CD8-positive, alpha-beta memory T cell (primary cell): ENCODE results near the gene OPA3. TPM values are rescaled to one million over a fixed set of nuclear protein-coding genes. Genes with fewer than 3 reads are reported as not detected.

Experiments used
- CTCF ChIA-PET: fragments of 350-600 bp; sonication (Branson Sonifier 250); formaldehyde crosslinking; loops from one replicate; lab custom pipeline; 2021; ENCODE audit warnings: antibody characterized with exemption; lab: Charles Lee
- POLR2A ChIA-PET: fragments of 350-600 bp; sonication (Branson Sonifier 250); formaldehyde crosslinking; loops from one replicate; lab custom pipeline; 2021; ENCODE audit warnings: antibody characterized with exemption; lab: Charles Lee
- DNase-seq, 5 donors: peaks; one replicate each; pipeline versions ENCODE4 v3.0.0 to v3.0.0-alpha.2; 2020 to 2022; ENCODE audit warnings: mixed read lengths in 1 of 5
- H3K27ac ChIP-seq: one replicate; pipeline ENCODE4 v1.7.0; 2013; ENCODE audit warnings: low read depth, mild to moderate bottlenecking, low read length, moderate library complexity
- H3K27me3 ChIP-seq: 2 replicates; pipeline ENCODE4 v1.7.0; 2013; ENCODE audit warnings: low read length, mild to moderate bottlenecking; ENCODE audit not compliant: insufficient read depth, poor library complexity, severe bottlenecking
- H3K36me3 ChIP-seq: 2 replicates; pipeline ENCODE4 v1.7.0; 2013; ENCODE audit warnings: mild to moderate bottlenecking, low read length, moderate library complexity; ENCODE audit not compliant: insufficient read depth
- H3K4me1 ChIP-seq: 2 replicates; pipeline ENCODE4 v1.7.0; 2013; ENCODE audit warnings: mild to moderate bottlenecking, low read length, moderate library complexity; ENCODE audit not compliant: insufficient read depth
- H3K4me3 ChIP-seq: 2 replicates; pipeline ENCODE4 v1.7.0; 2013; ENCODE audit warnings: mild to moderate bottlenecking, low read length
- H3K9me3 ChIP-seq: 2 replicates; pipeline ENCODE4 v1.7.0; 2013; ENCODE audit warnings: mild to moderate bottlenecking, low read length
- H3K27ac Mint-ChIP-seq, 8 donors: one replicate each; pipeline ENCODE4 v1.8.0; 2020 to 2021; ENCODE audit warnings: mixed read lengths in 8 of 8, mild to moderate bottlenecking in 6 of 8, inconsistent platforms in 3 of 8, moderate library complexity in 3 of 8
- H3K27me3 Mint-ChIP-seq, 2 donors: one replicate each; pipeline ENCODE4 v1.8.0; 2020 to 2021; ENCODE audit warnings: mixed read lengths in 2 of 2, mild to moderate bottlenecking in 1 of 2, moderate library complexity in 1 of 2
- H3K36me3 Mint-ChIP-seq, 3 donors: one replicate each; pipeline ENCODE4 v1.8.0; 2020 to 2021; ENCODE audit warnings: mixed read lengths in 3 of 3, inconsistent platforms in 1 of 3, mild to moderate bottlenecking in 1 of 3
- H3K4me1 Mint-ChIP-seq, 3 donors: one replicate each; pipeline ENCODE4 v1.8.0; 2020 to 2021; ENCODE audit warnings: mixed read lengths in 3 of 3, inconsistent platforms in 1 of 3, mild to moderate bottlenecking in 1 of 3
- H3K4me3 Mint-ChIP-seq, 7 donors: one replicate each; pipeline ENCODE4 v1.8.0; 2020 to 2021; ENCODE audit warnings: mixed read lengths in 7 of 7, mild to moderate bottlenecking in 6 of 7, moderate library complexity in 4 of 7, inconsistent platforms in 2 of 7
- H3K9me3 Mint-ChIP-seq, 5 donors: one replicate each; pipeline ENCODE4 v1.8.0; 2020 to 2022; ENCODE audit warnings: mixed read lengths in 5 of 5, mild to moderate bottlenecking in 3 of 5, moderate library complexity in 2 of 5, inconsistent platforms in 1 of 5
- polyA plus RNA-seq: library from polyadenylated mRNA; unstranded; fragments of 300-500 nt; fragmentation: Illumina TruSeq; gene quantifications from one replicate; pipeline ENCODE4 v1.2.3, GENCODE V29; 2021
- total RNA-seq, 2 experiments: library from RNA; stranded (reverse); gene quantifications; one replicate each; pipeline ENCODE4 v1.2.3, GENCODE V29; 2021

The OPA3 gene
- total and polyA plus RNA-seq, 3 experiments from 2014 or later, result 14.2 to 18.1 (median 17.5) TPM

DNA sequence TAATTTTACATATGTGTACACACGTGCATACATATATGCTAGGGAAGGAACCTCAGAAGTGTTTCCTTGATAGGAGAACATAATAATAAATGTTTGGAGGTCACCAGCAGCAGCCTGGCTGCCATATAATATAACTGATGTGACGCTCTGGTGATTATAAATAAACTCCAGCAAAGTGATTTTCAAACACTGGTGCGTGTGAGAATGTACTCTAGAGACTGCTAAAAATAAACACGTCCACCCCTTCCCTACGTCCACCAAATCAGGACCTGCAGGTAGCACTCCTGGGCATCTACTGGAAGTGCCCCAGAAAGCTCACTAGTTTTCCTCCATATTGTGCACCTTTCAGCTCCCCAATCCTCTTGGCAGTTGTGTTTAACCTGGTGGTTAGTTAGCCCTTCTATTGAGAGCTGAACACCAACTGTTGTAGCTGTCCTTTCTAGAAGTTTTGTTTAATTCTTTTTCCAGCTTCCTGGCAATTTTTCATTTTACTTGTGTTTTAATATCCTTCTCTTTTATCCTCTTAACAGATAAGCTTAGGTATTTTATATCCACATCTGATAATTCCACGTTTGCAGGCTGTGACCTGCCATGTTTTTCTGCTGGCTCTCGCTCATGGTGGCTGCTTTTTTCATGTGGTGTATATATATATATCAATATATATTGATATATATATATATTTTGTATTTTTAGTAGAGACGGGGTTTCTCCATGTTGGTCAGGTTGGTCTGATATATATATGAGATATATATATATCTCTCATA lies 13.0 kb downstream of the OPA3 start:
- H3K27ac Mint-ChIP-seq, result no peak overlapping the region
- Histone ChIP-seq H3K27ac (no peak overlapping the region), H3K4me3 (no peak overlapping the region), H3K36me3 (no peaks in the 10 kb centered on the region), H3K9me3 (no peaks in the 10 kb centered on the region), H3K4me1 (no peaks in the 10 kb centered on the region), H3K27me3 (no peaks in the 10 kb centered on the region)
- peaks cover 0 to 4% (median under 1%) of the 10 kb centered on the region in 3 donors for H3K36me3 Mint-ChIP-seq
- DNase-seq, result no peak
- CTCF ChIA-PET, result interaction anchor here (3.0 kb wide), 1 partner anchor 13 kb away, joined by 6 read pairs; no protein-coding TSS in a partner anchor
- POLR2A ChIA-PET, result no interaction called here
- H3K27me3 Mint-ChIP-seq, result no peaks in the 10 kb centered on the region
- no peak overlapping the region for H3K4me3 Mint-ChIP-seq
- H3K4me1 Mint-ChIP-seq, result peaks cover 7 to 9% (median 7%) of the 10 kb centered on the region in 3 donors
- H3K9me3 Mint-ChIP-seq, result no peaks in the 10 kb centered on the region

- H3K9me3 ChIP-seq, result no peaks in the 10 kb centered on the region
- H3K9me3 Mint-ChIP-seq, result no peaks in the 10 kb centered on the region
- H3K4me1 Mint-ChIP-seq, result peaks cover 7 to 9% (median 7%) of the 10 kb centered on the region in 3 donors
- H3K36me3 ChIP-seq, result no peaks in the 10 kb centered on the region
- peaks cover 0 to 4% (median 0%) of the 10 kb centered on the region in 3 donors for H3K36me3 Mint-ChIP-seq
- no peaks in the 10 kb centered on the region for H3K4me1 ChIP-seq
- no peaks in the 10 kb centered on the region for H3K27me3 Mint-ChIP-seq
- no peaks in the 10 kb centered on the region for H3K27me3 ChIP-seq
- no peak overlapping the region for H3K27ac ChIP-seq
- CTCF ChIA-PET, result interaction anchor here (0.7 to 3.0 kb wide), 2 partner anchors 11 to 75 kb away, joined by 3 to 6 read pairs; no protein-coding TSS in a partner anchor
- peak; percentile 25 to 59 (median 41) for DNase-seq
- POLR2A ChIA-PET, result no interaction called here
- peak overlapping the region in 1 of 7 donors; percentile 51 for H3K4me3 Mint-ChIP-seq
- no peak overlapping the region for H3K4me3 ChIP-seq
- peak overlapping the region in 3 of 8 donors; percentile 1 to 77 (median 55) for H3K27ac Mint-ChIP-seq
Observed at GRCh38 chr19:45569619-45570421, 14.8 kb downstream of the OPA3 start.

DNA sequence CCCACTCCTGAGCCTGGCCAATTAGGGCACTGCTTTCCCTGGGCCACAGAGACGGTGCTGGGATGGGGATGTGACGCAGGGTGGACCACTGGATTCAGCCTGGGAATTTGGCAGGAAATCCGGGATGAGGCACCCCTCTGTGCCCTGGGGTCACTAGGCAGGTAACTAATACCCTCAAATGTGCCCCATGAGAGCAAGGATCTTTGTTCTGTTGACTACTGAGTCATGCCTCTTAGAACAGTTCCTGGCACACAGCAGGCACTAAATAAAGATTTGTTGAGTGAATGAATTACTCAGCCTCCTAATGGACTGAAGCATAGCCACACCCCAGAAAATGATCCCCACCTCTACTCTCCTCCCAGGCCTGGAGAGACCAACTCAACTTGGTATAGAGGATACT lies 15.9 kb downstream of the OPA3 start:
- peak overlapping the region in 1 of 8 donors; percentile 21 for H3K27ac Mint-ChIP-seq
- POLR2A ChIA-PET, result no interaction called here
- CTCF ChIA-PET, result interaction anchor here (0.7 kb wide), 1 partner anchor 45 kb away, joined by 3 read pairs; no protein-coding TSS in a partner anchor

GRCh38 chr19:45567609-45568008 lies 17.0 kb downstream of the OPA3 start:
- no peak for DNase-seq
- Histone ChIP-seq H3K27me3 (no peaks in the 10 kb centered on the region), H3K27ac (no peak overlapping the region), H3K4me1 (peaks cover 19% of the 10 kb centered on the region), H3K9me3 (no peaks in the 10 kb centered on the region), H3K36me3 (no peaks in the 10 kb centered on the region), H3K4me3 (no peak overlapping the region)
- Mint-ChIP-seq H3K36me3 (no peaks in the 10 kb centered on the region), H3K27me3 (no peaks in the 10 kb centered on the region), H3K4me1 (peaks cover 9 to 16% (median 11%) of the 10 kb centered on the region in 3 donors), H3K27ac (peak overlapping the region in 1 of 8 donors; percentile 38), H3K4me3 (no peak overlapping the region), H3K9me3 (no peaks in the 10 kb centered on the region)
- ChIA-PET CTCF (interaction anchor here (0.7 to 1.2 kb wide), 3 partner anchors 9 to 462 kb away, joined by 3 to 4 read pairs (median 3); no protein-coding TSS in a partner anchor), POLR2A (no interaction called here)

More for the DNA sequence above, 15.9 kb downstream of the OPA3 start:
- peaks cover 9% of the 10 kb centered on the region for H3K4me1 ChIP-seq
- Mint-ChIP-seq H3K36me3 (no peaks in the 10 kb centered on the region), H3K9me3 (no peaks in the 10 kb centered on the region), H3K4me1 (peaks cover 7 to 9% (median 7%) of the 10 kb centered on the region in 3 donors), H3K27me3 (no peaks in the 10 kb centered on the region), H3K4me3 (no peak overlapping the region)
- H3K36me3 ChIP-seq, result no peaks in the 10 kb centered on the region
- no peak overlapping the region for H3K27ac ChIP-seq
- H3K4me3 ChIP-seq, result no peak overlapping the region
- DNase-seq, result no peak
- no peaks in the 10 kb centered on the region for H3K27me3 ChIP-seq
- no peaks in the 10 kb centered on the region for H3K9me3 ChIP-seq

GRCh38 chr19:45564131-45564780 lies 20.3 kb downstream of the OPA3 start:
- H3K4me1 Mint-ChIP-seq, result peaks cover 5 to 16% (median 15%) of the 10 kb centered on the region in 3 donors
- Histone ChIP-seq H3K4me1 (peaks cover 19% of the 10 kb centered on the region), H3K4me3 (no peak overlapping the region), H3K9me3 (no peaks in the 10 kb centered on the region), H3K27me3 (no peaks in the 10 kb centered on the region), H3K27ac (no peak overlapping the region), H3K36me3 (no peaks in the 10 kb centered on the region)
- ChIA-PET CTCF (interaction anchor here (0.6 kb wide), 1 partner anchor 279 kb away, joined by 3 read pairs; no protein-coding TSS in a partner anchor), POLR2A (no interaction called here)
- peak overlapping the region in 3 of 8 donors; percentile 17 to 42 (median 32) for H3K27ac Mint-ChIP-seq
- no peak overlapping the region for H3K4me3 Mint-ChIP-seq
- no peaks in the 10 kb centered on the region for H3K9me3 Mint-ChIP-seq
- H3K27me3 Mint-ChIP-seq, result no peaks in the 10 kb centered on the region
- no peaks in the 10 kb centered on the region for H3K36me3 Mint-ChIP-seq
- DNase-seq, result no peak

DNA sequence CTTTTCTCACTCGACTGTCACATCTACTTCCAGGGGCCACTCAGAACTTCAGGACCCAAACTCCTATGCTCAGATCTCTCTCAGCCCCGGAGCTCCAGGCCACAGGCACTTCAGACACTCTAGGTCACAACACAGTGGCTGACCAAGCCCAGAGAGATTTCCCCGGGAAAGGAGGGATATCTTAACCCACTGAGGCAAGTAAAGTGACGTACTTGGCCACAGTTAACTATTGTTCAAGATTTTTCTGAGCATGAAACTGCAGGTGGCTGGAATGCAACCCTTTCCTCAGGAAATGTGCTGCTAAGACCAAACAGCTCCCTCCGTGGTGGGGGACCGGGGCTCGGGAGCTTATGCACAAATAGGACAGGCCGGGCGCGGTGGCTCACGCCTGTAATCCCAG lies 23.9 kb downstream of the OPA3 start:
- Mint-ChIP-seq H3K36me3 (no peaks in the 10 kb centered on the region), H3K4me3 (no peak overlapping the region)
- H3K4me1 ChIP-seq, result peaks cover 23% of the 10 kb centered on the region

GRCh38 chr19:45560038-45560437 lies 24.6 kb downstream of the OPA3 start:
- Histone ChIP-seq H3K4me1 (peaks cover 23% of the 10 kb centered on the region), H3K27me3 (no peaks in the 10 kb centered on the region), H3K4me3 (no peak overlapping the region), H3K9me3 (no peaks in the 10 kb centered on the region), H3K36me3 (no peaks in the 10 kb centered on the region), H3K27ac (no peak overlapping the region)
- Mint-ChIP-seq H3K27me3 (no peaks in the 10 kb centered on the region), H3K4me3 (peak overlapping the region in 1 of 7 donors; percentile 83), H3K9me3 (no peaks in the 10 kb centered on the region), H3K36me3 (no peaks in the 10 kb centered on the region), H3K4me1 (peaks cover 11 to 21% (median 21%) of the 10 kb centered on the region in 3 donors), H3K27ac (peak overlapping the region in 1 of 8 donors; percentile 51)
- DNase-seq, result no peak
- ChIA-PET POLR2A (no interaction called here), CTCF (interaction anchor here (0.8 kb wide), 1 partner anchor 61 kb away, joined by 3 read pairs; no protein-coding TSS in a partner anchor)

More for the DNA sequence above, 23.9 kb downstream of the OPA3 start:
- H3K27ac Mint-ChIP-seq, result peak overlapping the region in 1 of 8 donors; percentile 9
- no peaks in the 10 kb centered on the region for H3K9me3 Mint-ChIP-seq
- Histone ChIP-seq H3K27ac (no peak overlapping the region), H3K9me3 (no peaks in the 10 kb centered on the region), H3K27me3 (no peaks in the 10 kb centered on the region), H3K4me3 (no peak overlapping the region), H3K36me3 (no peaks in the 10 kb centered on the region)
- ChIA-PET POLR2A (interaction anchor here (0.5 kb wide), 1 partner anchor 122 kb away, joined by 3 read pairs; no protein-coding TSS in a partner anchor), CTCF (interaction anchor here (0.8 kb wide), 1 partner anchor 62 kb away, joined by 3 read pairs; no protein-coding TSS in a partner anchor)
- peaks cover 11 to 21% (median 21%) of the 10 kb centered on the region in 3 donors for H3K4me1 Mint-ChIP-seq
- DNase-seq, result peak in 1 of 5 donors; percentile 9
- H3K27me3 Mint-ChIP-seq, result no peaks in the 10 kb centered on the region
